Measurements from ENCODE around the gene EVL. TPM values are rescaled to one million over a fixed set of nuclear protein-coding genes. Genes with fewer than 3 reads are reported as not detected.

EVL gene
- total RNA-seq, 4 donors from 2014 or later, result 24.2 to 40.1 (median 29.8) TPM

- Histone ChIP-seq H3K36me3 (no peaks in the 10 kb centered on the region), H3K27me3 (no peaks in the 10 kb centered on the region)
- WGBS, 2 donors, result 20% methylated on average over 1 of the region's 16 CpGs; no CpG with 5 or more reads in 1 of the 2 donors
Measured at GRCh38 chr14:100165831-100166440, 100.7 kb downstream of the EVL start.

GRCh38 chr14:100168506-100168905 is 103.3 kb downstream of the EVL start:
- intact Hi-C loops (cut with DNase I), result no loop called here
- peaks cover 0 to 7% of the 10 kb centered on the region in 2 donors for H3K4me1 ChIP-seq
- no peak overlapping the region for H3K27ac ChIP-seq
- H3K4me3 ChIP-seq (replicated peaks in 1 of 3), result no peak overlapping the region
- H3K36me3 ChIP-seq, result no peaks in the 10 kb centered on the region
- 94 to 100% methylated on average over 1 of the region's 1 CpG for WGBS, 2 donors
- TF ChIP-seq POLR2A (IDR thresholded peaks at IDR 0.05), result no peak
- TF ChIP-seq CTCF (IDR thresholded peaks at IDR 0.05), result no peak
- no peaks in the 10 kb centered on the region for H3K9me3 ChIP-seq
- H3K27me3 ChIP-seq, result no peaks in the 10 kb centered on the region
- no peak for DNase-seq

More at GRCh38 chr14:100165831-100166440, 100.7 kb downstream of the EVL start:
- Histone ChIP-seq H3K4me3 (replicated peaks in 1 of 3) (peak overlapping the region in 1 of 3 donors; percentile 12), H3K9me3 (no peaks in the 10 kb centered on the region), H3K4me1 (peaks cover 0 to 7% of the 10 kb centered on the region in 2 donors), H3K27ac (no peak overlapping the region)
- DNase-seq, result no peak
- intact Hi-C loops (cut with DNase I), result no loop called here
- TF ChIP-seq CTCF (IDR thresholded peaks at IDR 0.05), result no peak
- TF ChIP-seq POLR2A (IDR thresholded peaks at IDR 0.05), result no peak

GRCh38 chr14:100170880-100171279 is 105.7 kb downstream of the EVL start:
- Histone ChIP-seq H3K9me3 (no peaks in the 10 kb centered on the region), H3K36me3 (no peaks in the 10 kb centered on the region), H3K27me3 (no peaks in the 10 kb centered on the region), H3K4me1 (peaks cover 0 to 7% of the 10 kb centered on the region in 2 donors), H3K27ac (no peak overlapping the region), H3K4me3 (replicated peaks in 1 of 3) (no peak overlapping the region)
- TF ChIP-seq CTCF (IDR thresholded peaks at IDR 0.05) (no peak), POLR2A (IDR thresholded peaks at IDR 0.05) (no peak)
- 95 to 98% methylated on average over 2 of the region's 2 CpGs for WGBS, 2 donors
- intact Hi-C loops (cut with DNase I), result no loop called here
- no peak for DNase-seq

- intact Hi-C loops (cut with DNase I), result no loop called here
- TF ChIP-seq CTCF (IDR thresholded peaks at IDR 0.05) (no peak), POLR2A (IDR thresholded peaks at IDR 0.05) (no peak)
- Histone ChIP-seq H3K4me1 (no peaks in the 10 kb centered on the region), H3K9me3 (no peaks in the 10 kb centered on the region), H3K27me3 (no peaks in the 10 kb centered on the region), H3K4me3 (replicated peaks in 1 of 3) (no peak overlapping the region), H3K27ac (no peak overlapping the region), H3K36me3 (no peaks in the 10 kb centered on the region)
- DNase-seq, result no peak
- WGBS, 2 donors, result 89 to 93% methylated on average over 5 of the region's 5 CpGs
Measured at GRCh38 chr14:100172811-100173210, 107.6 kb downstream of the EVL start.

- TF ChIP-seq POLR2A (IDR thresholded peaks at IDR 0.05), result no peak
- no peak for TF ChIP-seq CTCF (IDR thresholded peaks at IDR 0.05)
- Histone ChIP-seq H3K9me3 (no peaks in the 10 kb centered on the region), H3K4me3 (replicated peaks in 1 of 3) (no peak overlapping the region), H3K27me3 (no peaks in the 10 kb centered on the region), H3K27ac (no peak overlapping the region), H3K36me3 (no peaks in the 10 kb centered on the region), H3K4me1 (no peaks in the 10 kb centered on the region)
- 78% methylated on average over 7 of the region's 7 CpGs for WGBS, 2 donors
- intact Hi-C loops (cut with DNase I), result no loop called here
- DNase-seq, result no peak
Measured at GRCh38 chr14:100173353-100173752, 108.1 kb downstream of the EVL start.
